A549 (cell line): ENCODE measurements around the gene COBL. TPM values are rescaled to one million over a fixed set of nuclear protein-coding genes. Genes with fewer than 3 reads are reported as not detected.

Source experiments
- ATAC-seq, 2 experiments: fragments of 200-7000 bp in 1 of 2; fragments of >200 bp in 1 of 2; cut with Nextera tagmentation in 1 of 2; cut with Tn5 transposase in 1 of 2; 3 replicates each; pipeline versions ENCODE4 v1.8.0 to v1.9.1; 2018 to 2020; ENCODE audit warnings: mild to moderate bottlenecking in 1 of 2, moderate library complexity in 1 of 2
- CTCF ChIA-PET: fragments of 300-600 bp; sonication (Branson Sonifier 250); formaldehyde crosslinking; extraction: SDS; loops from one replicate; lab custom pipeline; 2021; ENCODE audit warnings: antibody characterized with exemption, inconsistent platforms; lab: Yijun Ruan, JAX
- POLR2A ChIA-PET: fragments of 350-600 bp; formaldehyde crosslinking; extraction: SDS; loops from one replicate; lab custom pipeline; 2021; ENCODE audit warnings: antibody characterized with exemption, inconsistent platforms; lab: Yijun Ruan, JAX
- DNase-seq, 2 experiments: peaks; one replicate each; pipeline versions ENCODE4 v3.0.0 to v3.0.0-alpha.2; 2011 to 2016; ENCODE audit warnings: low read depth in 1 of 2, low spot score in 1 of 2
- FAIRE-seq: peaks from 2 replicates; lab custom pipeline; 2011; peaks lifted over from hg19 to GRCh38; lab: Jason Lieb, UNC
- H3K27ac ChIP-seq, 2 experiments: fragments of >200 bp; sonication (Bioruptor Twin); formaldehyde crosslinking; 3 replicates each; pipeline ENCODE4 v1.5.1; 2016 to 2017
- H3K4me1 ChIP-seq: fragments of >200 bp; sonication (Bioruptor Twin); formaldehyde crosslinking; 3 replicates; pipeline ENCODE4 v1.6.1; 2016
- H3K4me2 ChIP-seq: fragments of >200 bp; sonication (Bioruptor Twin); formaldehyde crosslinking; 3 replicates; pipeline ENCODE4 v1.6.1; 2016
- H3K4me3 ChIP-seq: fragments of >200 bp; sonication (Bioruptor Twin); formaldehyde crosslinking; 3 replicates; pipeline ENCODE4 v1.5.1; 2016
- H3K9me3 ChIP-seq: fragments of >200 bp; sonication (Bioruptor Twin); formaldehyde crosslinking; 3 replicates; pipeline ENCODE4 v1.6.1; 2016
- BHLHE40 ChIP-seq: IDR thresholded peaks from 2 replicates; pipeline ENCODE4 v1.6.1; 2012; ENCODE audit warnings: low read depth, low read length, inconsistent platforms
- CTCF ChIP-seq: fragments of >200 bp; sonication (Bioruptor Twin); formaldehyde crosslinking; IDR thresholded peaks from 3 replicates; pipeline ENCODE4 v1.5.1; 2016
- EHF ChIP-seq: fragments of 250-450 bp; sonication (Bioruptor Pico); IDR thresholded peaks from 2 replicates; pipeline ENCODE4 v1.5.0; 2020; ENCODE audit warnings: mild to moderate bottlenecking
- ELK1 ChIP-seq: fragments of 150-350 bp; IDR thresholded peaks from 2 replicates; pipeline ENCODE4 v1.6.1; 2014; ENCODE audit warnings: low read depth, mild to moderate bottlenecking, low read length
- EP300 ChIP-seq, 2 experiments: fragments of >200 bp; sonication (Bioruptor Twin); formaldehyde crosslinking; IDR thresholded peaks; 2 replicates in 1 of 2; 3 replicates in 1 of 2; pipeline ENCODE4 v1.6.1; 2016 to 2017
- ESRRA ChIP-seq: fragments of 150-350 bp; IDR thresholded peaks from 2 replicates; pipeline ENCODE4 v1.6.1; 2014; ENCODE audit warnings: mild to moderate bottlenecking, low read length, borderline replicate concordance
- FOSB ChIP-seq: fragments of 250-450 bp; sonication (Bioruptor Pico); IDR thresholded peaks from 2 replicates; pipeline ENCODE4 v1.5.0; 2020; ENCODE audit warnings: mild to moderate bottlenecking, moderate library complexity
- FOSL2 ChIP-seq, 2 experiments: fragments of 450-650 bp in 1 of 2; fragments of >200 bp in 1 of 2; sonication (Bioruptor Twin) in 1 of 2; formaldehyde crosslinking; IDR thresholded peaks; 2 replicates each; pipeline versions ENCODE4 v1.5.0 to v1.6.1; 2016 to 2020; ENCODE audit warnings: mild to moderate bottlenecking in 1 of 2, moderate library complexity in 1 of 2
- GATA3 ChIP-seq: IDR thresholded peaks from 2 replicates; pipeline ENCODE4 v1.6.1; 2012; ENCODE audit warnings: borderline replicate concordance
- HOXB13 ChIP-seq: fragments of 250-450 bp; sonication (Bioruptor Pico); IDR thresholded peaks from 2 replicates; pipeline ENCODE4 v1.5.0; 2020; ENCODE audit warnings: low read depth, mild to moderate bottlenecking, moderate library complexity
- HOXB5 ChIP-seq: fragments of 250-450 bp; sonication (Bioruptor Pico); IDR thresholded peaks from 2 replicates; pipeline ENCODE4 v1.5.0; 2020; ENCODE audit warnings: mild to moderate bottlenecking, moderate library complexity
- JUN ChIP-seq, 2 experiments: fragments of >200 bp; sonication (Bioruptor Twin); formaldehyde crosslinking; IDR thresholded peaks; 2 replicates in 1 of 2; 3 replicates in 1 of 2; pipeline ENCODE4 v1.6.1; 2016 to 2017
- MAX ChIP-seq: IDR thresholded peaks from 2 replicates; pipeline ENCODE4 v1.6.1; 2012
- NPAS2 ChIP-seq: fragments of 250-450 bp; sonication (Bioruptor Pico); IDR thresholded peaks from 2 replicates; pipeline ENCODE4 v1.8.0; 2022; ENCODE audit warnings: mild to moderate bottlenecking, moderate library complexity, borderline replicate concordance
- PHF8 ChIP-seq: fragments of 200-600 bp; sonication (generic); IDR thresholded peaks from 2 replicates; pipeline ENCODE4 v1.6.1; 2016; ENCODE audit warnings: low read depth, mild to moderate bottlenecking, antibody characterized with exemption, moderate library complexity, borderline replicate concordance
- POLR2A ChIP-seq: IDR thresholded peaks from 2 replicates; pipeline ENCODE4 v1.6.1; 2012; ENCODE audit warnings: mild to moderate bottlenecking, low read length
- POLR2AphosphoS2 ChIP-seq: conservative IDR thresholded peaks from 2 replicates; pipeline ENCODE4 v1.6.1; 2012; ENCODE audit warnings: low read length, improper control_type of control experiment, inconsistent platforms
- RAD21 ChIP-seq, 2 experiments: fragments of >200 bp in 1 of 2; sonication (Bioruptor Twin) in 1 of 2; formaldehyde crosslinking in 1 of 2; IDR thresholded peaks in 1 of 2; conservative IDR thresholded peaks in 1 of 2; 2 replicates in 1 of 2; 3 replicates in 1 of 2; pipeline ENCODE4 v1.6.1; 2012 to 2018; ENCODE audit warnings: inconsistent platforms in 1 of 2
- RARB ChIP-seq: fragments of 250-450 bp; sonication (Bioruptor Pico); IDR thresholded peaks from 2 replicates; pipeline ENCODE4 v1.8.0; 2021; ENCODE audit warnings: mild to moderate bottlenecking, moderate library complexity
- RFX5 ChIP-seq: fragments of 450-650 bp; IDR thresholded peaks from 2 replicates; pipeline ENCODE4 v1.7.1; 2014; ENCODE audit warnings: antibody characterized with exemption, mild to moderate bottlenecking, moderate library complexity
- SREBF2 ChIP-seq: fragments of 450-650 bp; IDR thresholded peaks from 2 replicates; pipeline ENCODE4 v1.6.1; 2014; ENCODE audit warnings: mild to moderate bottlenecking, moderate library complexity
- TFCP2L1 ChIP-seq: fragments of 250-450 bp; sonication (Bioruptor Pico); IDR thresholded peaks from 2 replicates; pipeline ENCODE4 v1.5.0; 2021; ENCODE audit warnings: mild to moderate bottlenecking
- TP53 ChIP-seq: fragments of 250-450 bp; sonication (Bioruptor Pico); IDR thresholded peaks from 2 replicates; pipeline ENCODE4 v1.5.0; 2021; ENCODE audit warnings: mild to moderate bottlenecking, moderate library complexity
- ZC3H11A ChIP-seq: fragments of 450-650 bp; IDR thresholded peaks from 2 replicates; pipeline ENCODE4 v1.6.1; 2014; ENCODE audit warnings: antibody characterized with exemption, mild to moderate bottlenecking
- WGBS: methylation state at CpG from one replicate; pipeline ENCODE4 v1.1.6; 2017; ENCODE audit errors: missing lambda C conversion rate; 5-methylcytosine and 5-hydroxymethylcytosine counted together
- polyA plus RNA-seq, 4 experiments: library from polyadenylated mRNA; depleted of rRNA in 3 of 4; stranded (reverse); fragments of >200 nt; fragmentation: RNase III in 1 of 4; extraction: RNeasy Plus Mini Kit Qiagen cat#74134 plus additional on column Dnase treatment in 1 of 4; gene quantifications; 2 replicates in 3 of 4; 3 replicates in 1 of 4; pipeline ENCODE4 v1.2.3, GENCODE V29; 2011 to 2017
- TF ChIP-seq, protein P1 (sequence below): fragments of 450-650 bp; IDR thresholded peaks from 2 replicates; pipeline ENCODE4 v1.6.1; 2014; ENCODE audit warnings: antibody characterized with exemption

The COBL gene
- polyA plus RNA-seq, 2 of the 4 experiments (the other 2 are of a cell fraction) = 1.5 to 7.4 TPM

GRCh38 chr7:51118628-51119027 lies 198.0 kb downstream of the COBL start (continued):
- TF ChIP-seq BHLHE40 = no peak

- no peak for DNase-seq
- H3K27ac ChIP-seq = no peak overlapping the region
- FAIRE-seq = no peak
- ATAC-seq = no peak
- peaks cover 5% of the 10 kb centered on the region; the same call in 1 of the 3 replicates for H3K9me3 ChIP-seq
- POLR2A ChIA-PET = no interaction called here
- TF ChIP-seq POLR2A (no peak), JUN (IDR thresholded peaks at IDR 0.05) (no peak), RAD21 (conservative IDR thresholded peaks at IDR 0.05 in 1 of 2, IDR thresholded peaks at IDR 0.05 in 1 of 2) (no peak), CTCF (no peak), RFX5 (no peak), ZC3H11A (no peak), RARB (CRISPR knock-in tag) (no peak), FOSL2 (IDR thresholded peaks at IDR 0.05) (no peak), FOSL2 (CRISPR knock-in tag; IDR thresholded peaks at IDR 0.05) (no peak), POLR2AphosphoS2 (no peak), ESRRA (no peak), TP53 (no peak), EHF (no peak), TFCP2L1 (CRISPR knock-in tag) (no peak), HOXB13 (CRISPR knock-in tag) (no peak), SREBF2 (no peak), ELK1 (no peak), MAX (no peak)
- TF ChIP-seq, protein P1, sequence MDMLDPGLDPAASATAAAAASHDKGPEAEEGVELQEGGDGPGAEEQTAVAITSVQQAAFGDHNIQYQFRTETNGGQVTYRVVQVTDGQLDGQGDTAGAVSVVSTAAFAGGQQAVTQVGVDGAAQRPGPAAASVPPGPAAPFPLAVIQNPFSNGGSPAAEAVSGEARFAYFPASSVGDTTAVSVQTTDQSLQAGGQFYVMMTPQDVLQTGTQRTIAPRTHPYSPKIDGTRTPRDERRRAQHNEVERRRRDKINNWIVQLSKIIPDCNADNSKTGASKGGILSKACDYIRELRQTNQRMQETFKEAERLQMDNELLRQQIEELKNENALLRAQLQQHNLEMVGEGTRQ = no peak
- no peaks in the 10 kb centered on the region for H3K4me1 ChIP-seq
- no peak overlapping the region for H3K4me2 ChIP-seq
- H3K4me3 ChIP-seq = no peak overlapping the region
- CTCF ChIA-PET = interaction anchor here (0.8 to 1.5 kb wide), 2 partner anchors 30 to 319 kb away, joined by 4 to 5 read pairs; no protein-coding TSS in a partner anchor
- 96% methylated on average over 1 of the region's 1 CpG for WGBS
Measured at GRCh38 chr7:51114501-51114900, 202.1 kb downstream of the COBL start.

- FAIRE-seq = no peak
- WGBS = 80% methylated on average over 7 of the region's 7 CpGs
- peaks cover 5% of the 10 kb centered on the region; the same call in 1 of the 3 replicates for H3K9me3 ChIP-seq
- ChIA-PET CTCF (no interaction called here), POLR2A (no interaction called here)
- no peaks in the 10 kb centered on the region for H3K4me1 ChIP-seq
- no peak for DNase-seq
- H3K4me2 ChIP-seq = no peak overlapping the region
- ATAC-seq = no peak
- TF ChIP-seq EP300 (IDR thresholded peaks at IDR 0.05) = no peak
- no peak for TF ChIP-seq RFX5
- TF ChIP-seq MAX = no peak
- TF ChIP-seq FOSB = no peak
- no peak for TF ChIP-seq GATA3
- no peak for TF ChIP-seq NPAS2 (CRISPR knock-in tag)
- TF ChIP-seq HOXB5 (CRISPR knock-in tag) = no peak
- no peak for TF ChIP-seq PHF8
- TF ChIP-seq FOSL2 (IDR thresholded peaks at IDR 0.05) = no peak
- no peak for TF ChIP-seq FOSL2 (CRISPR knock-in tag; IDR thresholded peaks at IDR 0.05)
- no peak overlapping the region for H3K4me3 ChIP-seq
- H3K27ac ChIP-seq = no peak overlapping the region
Measured at GRCh38 chr7:51113962-51114361, 202.6 kb downstream of the COBL start.
